ENCODE data around the gene HNRNPLL. TPM values are rescaled to one million over a fixed set of nuclear protein-coding genes. Genes with fewer than 3 reads are reported as not detected.

Gene HNRNPLL
- polyA plus RNA-seq, 1 experiment, result 78.5 TPM

- ChIA-PET POLR2A (interaction anchor here (0.8 to 1.7 kb wide), 2 partner anchors 12 to 224 kb away, joined by 3 to 9 read pairs; partner anchors contain the start of gene SRSF7), CTCF (interaction anchor here (0.7 to 1.3 kb wide), 4 partner anchors 9 to 571 kb away, joined by 3 to 4 read pairs (median 3); no protein-coding TSS in a partner anchor)
- H3K27ac ChIP-seq (ENCODE audit: low read depth, low read length), result no peak overlapping the region
Measured at GRCh38 chr2:38527338-38528007, 75.3 kb downstream of the HNRNPLL start.

GRCh38 chr2:38526195-38526594, 76.5 kb downstream of the HNRNPLL start:
- no peak for DNase-seq (ENCODE audit: low read depth, low spot score)
- TF ChIP-seq CTCF (IDR thresholded peaks at IDR 0.05; ENCODE audit: low read depth, low read length), result no peak

More at GRCh38 chr2:38527338-38528007, 75.3 kb downstream of the HNRNPLL start:
- no peak for DNase-seq (ENCODE audit: low read depth, low spot score)
- H3K27me3 ChIP-seq (ENCODE audit: control insufficient read depth, insufficient read depth, low read length), result peaks cover 21% of the 10 kb centered on the region
- no peak for TF ChIP-seq CTCF (IDR thresholded peaks at IDR 0.05; ENCODE audit: low read depth, low read length)
- peak overlapping the region; percentile 57 for H3K4me3 ChIP-seq (ENCODE audit: low read depth, low read length)
- H3K9me3 ChIP-seq (ENCODE audit: control insufficient read depth, insufficient read depth, low read length), result no peaks in the 10 kb centered on the region; the same call in 1 of the 2 replicates

GRCh38 chr2:38524580-38524979, 78.1 kb downstream of the HNRNPLL start:
- CTCF ChIA-PET, result interaction anchor here (0.6 to 1.4 kb wide), 3 partner anchors 13 to 209 kb away, joined by 3 read pairs; no protein-coding TSS in a partner anchor

More at GRCh38 chr2:38526195-38526594, 76.5 kb downstream of the HNRNPLL start:
- peaks cover 21% of the 10 kb centered on the region for H3K27me3 ChIP-seq (ENCODE audit: control insufficient read depth, insufficient read depth, low read length)
- H3K27ac ChIP-seq (ENCODE audit: low read depth, low read length), result no peak overlapping the region
- POLR2A ChIA-PET, result no interaction called here
- H3K9me3 ChIP-seq (ENCODE audit: control insufficient read depth, insufficient read depth, low read length), result no peaks in the 10 kb centered on the region; the same call in 1 of the 2 replicates
- no peak overlapping the region for H3K4me3 ChIP-seq (ENCODE audit: low read depth, low read length)
- CTCF ChIA-PET, result interaction anchor here (0.5 kb wide), 1 partner anchor 261 kb away, joined by 4 read pairs; no protein-coding TSS in a partner anchor

GRCh38 chr2:38523728-38524437, 78.8 kb downstream of the HNRNPLL start:
- H3K9me3 ChIP-seq (ENCODE audit: control insufficient read depth, insufficient read depth, low read length), result no peaks in the 10 kb centered on the region
- peaks cover 28% of the 10 kb centered on the region for H3K27me3 ChIP-seq (ENCODE audit: control insufficient read depth, insufficient read depth, low read length)
- TF ChIP-seq CTCF (IDR thresholded peaks at IDR 0.05; ENCODE audit: low read depth, low read length), result peak; percentile 26
- ChIA-PET POLR2A (interaction anchor here (0.9 kb wide), 1 partner anchor 228 kb away, joined by 8 read pairs; the partner anchor contains the start of gene SRSF7), CTCF (interaction anchor here (0.6 to 1.4 kb wide), 3 partner anchors 12 to 208 kb away, joined by 3 to 4 read pairs (median 3); no protein-coding TSS in a partner anchor)
- no peak overlapping the region for H3K4me3 ChIP-seq (ENCODE audit: low read depth, low read length)
- DNase-seq (ENCODE audit: low read depth, low spot score), result no peak
- H3K27ac ChIP-seq (ENCODE audit: low read depth, low read length), result no peak overlapping the region

More at GRCh38 chr2:38524580-38524979, 78.1 kb downstream of the HNRNPLL start:
- no peak overlapping the region for H3K27ac ChIP-seq (ENCODE audit: low read depth, low read length)
- no peak for DNase-seq (ENCODE audit: low read depth, low spot score)
- H3K4me3 ChIP-seq (ENCODE audit: low read depth, low read length), result no peak overlapping the region
- no peaks in the 10 kb centered on the region; the same call in 1 of the 2 replicates for H3K9me3 ChIP-seq (ENCODE audit: control insufficient read depth, insufficient read depth, low read length)
- POLR2A ChIA-PET, result interaction anchor here (0.9 kb wide), 1 partner anchor 227 kb away, joined by 8 read pairs; the partner anchor contains the start of gene SRSF7
- H3K27me3 ChIP-seq (ENCODE audit: control insufficient read depth, insufficient read depth, low read length), result peaks cover 28% of the 10 kb centered on the region
- TF ChIP-seq CTCF (IDR thresholded peaks at IDR 0.05; ENCODE audit: low read depth, low read length), result no peak

Data from AG04450 (cell line).